HepG2 (cell line): ENCODE results near the gene FIGLA. TPM values are rescaled to one million over a fixed set of nuclear protein-coding genes. Genes with fewer than 3 reads are reported as not detected.

Experiments used
- ARNT2 ChIP-seq: sonication (generic); formaldehyde crosslinking; IDR thresholded peaks from 2 replicates; pipeline ENCODE4 v1.8.0; 2022; ENCODE audit warnings: mild to moderate bottlenecking, low read depth, missing genetic modification reagents, moderate library complexity
- ATF7 ChIP-seq, 2 experiments: fragments of 450-650 bp in 1 of 2; sonication (generic) in 1 of 2; formaldehyde crosslinking in 1 of 2; IDR thresholded peaks; 2 replicates each; pipeline versions ENCODE4 v1.4.0 to v1.6.1; 2016 to 2020; ENCODE audit warnings: antibody characterized with exemption in 1 of 2, mild to moderate bottlenecking in 1 of 2, missing genetic modification reagents in 1 of 2
- CERS6 ChIP-seq: sonication (generic); formaldehyde crosslinking; IDR thresholded peaks from 2 replicates; pipeline ENCODE4 v1.5.0; 2020; ENCODE audit warnings: missing genetic modification reagents
- DNMT3B ChIP-seq: conservative IDR thresholded peaks from 2 replicates; pipeline ENCODE4 v1.6.1; 2016; ENCODE audit warnings: missing biosample characterization, control low read depth
- HINFP ChIP-seq: sonication (generic); formaldehyde crosslinking; IDR thresholded peaks from 2 replicates; pipeline ENCODE4 v1.4.0; 2020; ENCODE audit warnings: low read depth, mild to moderate bottlenecking, missing genetic modification reagents
- IKZF4 ChIP-seq: sonication (generic); formaldehyde crosslinking; IDR thresholded peaks from 2 replicates; pipeline ENCODE4 v1.5.1; 2020; ENCODE audit warnings: borderline replicate concordance, mild to moderate bottlenecking, low read depth, missing genetic modification reagents; ENCODE audit errors: not compliant biosample characterization
- MAFG ChIP-seq: sonication (generic); formaldehyde crosslinking; IDR thresholded peaks from 2 replicates; pipeline ENCODE4 v1.5.1; 2020; ENCODE audit warnings: mild to moderate bottlenecking, missing genetic modification reagents
- MYPOP ChIP-seq: sonication (generic); formaldehyde crosslinking; IDR thresholded peaks from 2 replicates; pipeline ENCODE4 v1.8.1; 2023; ENCODE audit warnings: mild to moderate bottlenecking, moderate library complexity, missing genetic modification reagents
- NFE2 ChIP-seq: sonication (generic); formaldehyde crosslinking; IDR thresholded peaks from 2 replicates; pipeline ENCODE4 v1.4.0; 2020; ENCODE audit warnings: missing genetic modification reagents
- PPARG ChIP-seq: conservative IDR thresholded peaks from 2 replicates; pipeline ENCODE4 v1.6.1; 2016; ENCODE audit warnings: missing biosample characterization, missing genetic modification reagents
- SIX1 ChIP-seq: sonication (generic); formaldehyde crosslinking; IDR thresholded peaks from 2 replicates; pipeline ENCODE4 v1.4.0; 2020; ENCODE audit warnings: missing genetic modification reagents, borderline replicate concordance
- SOX13 ChIP-seq, 3 experiments: fragments of 450-650 bp in 1 of 3; sonication (generic) in 1 of 3; formaldehyde crosslinking in 1 of 3; IDR thresholded peaks in 2 of 3; conservative IDR thresholded peaks in 1 of 3; 2 replicates each; pipeline versions ENCODE4 v1.5.0 to v1.6.1; 2016 to 2020; ENCODE audit warnings: antibody characterized with exemption in 1 of 3, mild to moderate bottlenecking in 1 of 3, missing compliant biosample characterization in 1 of 3, missing genetic modification reagents in 1 of 3, moderate library complexity in 1 of 3
- SYNCRIP ChIP-seq: fragments of 200-400 bp; formaldehyde crosslinking; IDR thresholded peaks from 2 replicates; pipeline ENCODE4 v1.6.1; 2018; ENCODE audit warnings: mild to moderate bottlenecking, low read depth, low read length; ENCODE audit not compliant: insufficient read depth
- THYN1 ChIP-seq: sonication (generic); formaldehyde crosslinking; IDR thresholded peaks from 2 replicates; pipeline ENCODE4 v1.8.1; 2023; ENCODE audit warnings: low read depth, mild to moderate bottlenecking, moderate library complexity, missing genetic modification reagents, borderline replicate concordance
- TRIM24 ChIP-seq: sonication (generic); formaldehyde crosslinking; IDR thresholded peaks from 2 replicates; pipeline ENCODE4 v1.8.0; 2022; ENCODE audit warnings: mild to moderate bottlenecking, missing genetic modification reagents
- TSC22D2 ChIP-seq: sonication (generic); formaldehyde crosslinking; IDR thresholded peaks from 2 replicates; pipeline ENCODE4 v1.5.1; 2020; ENCODE audit warnings: missing genetic modification reagents, mild to moderate bottlenecking, borderline replicate concordance
- XRCC5 ChIP-seq: fragments of 200-400 bp; formaldehyde crosslinking; optimal IDR thresholded peaks from 2 replicates; pipeline ENCODE3; 2017; ENCODE audit warnings: mild to moderate bottlenecking, low read length
- ZC3H4 ChIP-seq: sonication (generic); formaldehyde crosslinking; IDR thresholded peaks from 2 replicates; pipeline ENCODE4 v1.4.0; 2020; ENCODE audit warnings: missing genetic modification reagents, borderline replicate concordance
- ZNF644 ChIP-seq: IDR thresholded peaks from 2 replicates; pipeline ENCODE4 v1.6.1; 2016; ENCODE audit warnings: low read depth
- ZNF75D ChIP-seq: sonication (generic); formaldehyde crosslinking; IDR thresholded peaks from 2 replicates; pipeline ENCODE4 v1.8.1; 2023; ENCODE audit warnings: missing genetic modification reagents, mild to moderate bottlenecking, borderline replicate concordance
- ZXDC ChIP-seq: sonication (generic); formaldehyde crosslinking; IDR thresholded peaks from 2 replicates; pipeline ENCODE4 v1.5.0; 2020; ENCODE audit warnings: mild to moderate bottlenecking, missing genetic modification reagents
- polyA plus RNA-seq, 8 experiments: library from polyadenylated mRNA; depleted of rRNA in 3 of 8; stranded (reverse) in 7 of 8; unstranded in 1 of 8; fragments of >200 nt; fragmentation: Illumina TruSeq in 4 of 8; extraction: Trizol in 4 of 8; gene quantifications; 2 replicates each; pipeline versions ENCODE4 v1.2.1 to v1.2.3, GENCODE V29; 2011 to 2016; ENCODE audit warnings: low read depth in 4 of 8, missing spikeins in 1 of 8, mixed read lengths in 1 of 8; ENCODE audit not compliant: insufficient read depth in 1 of 8
- total RNA-seq, 5 experiments: library from RNA; depleted of rRNA; stranded (reverse); fragments of >200 nt; fragmentation: Illumina TruSeq; extraction: Trizol; gene quantifications; 2 replicates each; pipeline ENCODE4 v1.2.3, GENCODE V29; 2016; ENCODE audit warnings: low read depth in 1 of 5

The FIGLA gene
- total and polyA plus RNA-seq, 2 of the 13 experiments (the other 11 are each of a cell fraction or from before 2014, with no cell fraction given): not detected

GRCh38 chr2:70807102-70807827 is 16.8 kb upstream of the FIGLA start (continued):
- no peak for TF ChIP-seq CERS6
- TF ChIP-seq TRIM24: no peak
- TF ChIP-seq MYPOP (CRISPR knock-in tag): peak; percentile 70; the same call in 1 of the 2 replicates
- TF ChIP-seq XRCC5: no peak
- TF ChIP-seq DNMT3B (CRISPR knock-in tag): peak; percentile 35; the same call in 1 of the 2 replicates
- TF ChIP-seq HINFP (CRISPR knock-in tag): peak; percentile 42; the same call in 1 of the 2 replicates
- peak; percentile 85 for TF ChIP-seq SOX13 (IDR thresholded peaks at IDR 0.05)
- peak in 1 of 2 experiments; percentile 98; a peak in 2 of 4 replicates for TF ChIP-seq SOX13 (CRISPR knock-in tag; conservative IDR thresholded peaks at IDR 0.05 in 1 of 2, IDR thresholded peaks at IDR 0.05 in 1 of 2)
- TF ChIP-seq IKZF4 (CRISPR knock-in tag): no peak
- peak; percentile 91; the same call in 1 of the 2 replicates for TF ChIP-seq SIX1 (CRISPR knock-in tag)
- no peak for TF ChIP-seq ZNF75D (CRISPR knock-in tag)
- no peak for TF ChIP-seq TSC22D2
- TF ChIP-seq ZC3H4 (CRISPR knock-in tag): no peak
- TF ChIP-seq PPARG (CRISPR knock-in tag): peak; percentile 92
- no peak for TF ChIP-seq THYN1
- TF ChIP-seq ATF7 (IDR thresholded peaks at IDR 0.05): no peak
- TF ChIP-seq ATF7 (CRISPR knock-in tag; IDR thresholded peaks at IDR 0.05): peak; percentile 34; the same call in 1 of the 2 replicates
- peak; percentile 96 for TF ChIP-seq ZNF644
- peak; percentile 76 for TF ChIP-seq ARNT2 (CRISPR knock-in tag)
- no peak for TF ChIP-seq MAFG (CRISPR knock-in tag)
- no peak for TF ChIP-seq SYNCRIP
- no peak for TF ChIP-seq NFE2 (CRISPR knock-in tag)
- no peak for TF ChIP-seq ZXDC (CRISPR knock-in tag)
